Chondrocyte (in vitro differentiated cells): ENCODE results near the gene CADM1. TPM values are rescaled to one million over a fixed set of nuclear protein-coding genes. Genes with fewer than 3 reads are reported as not detected.

ENCODE experiments used
- DNase-seq: peaks from one replicate; pipeline ENCODE4 v3.0.0; 2021; ENCODE audit warnings: mixed read lengths, low spot score
- H3K27ac Mint-ChIP-seq: one replicate; pipeline ENCODE4 v1.8.0; 2021; ENCODE audit warnings: mild to moderate bottlenecking, moderate library complexity, mixed read lengths; ENCODE audit not compliant: unreplicated experiment
- H3K27me3 Mint-ChIP-seq: 2 replicates; pipeline ENCODE4 v1.8.0; 2021; ENCODE audit warnings: low read depth, mixed read lengths
- H3K36me3 Mint-ChIP-seq: 2 replicates; pipeline ENCODE4 v1.8.0; 2021; ENCODE audit warnings: low read depth, mixed read lengths
- H3K4me1 Mint-ChIP-seq: 2 replicates; pipeline ENCODE4 v1.8.0; 2021; ENCODE audit warnings: low read depth, mild to moderate bottlenecking, mixed read lengths
- H3K4me3 Mint-ChIP-seq: one replicate; pipeline ENCODE4 v1.8.0; 2021; ENCODE audit warnings: mild to moderate bottlenecking, moderate library complexity, mixed read lengths; ENCODE audit not compliant: unreplicated experiment
- H3K9me3 Mint-ChIP-seq: 2 replicates; pipeline ENCODE4 v1.8.0; 2021; ENCODE audit warnings: low read depth, mixed read lengths
- total RNA-seq: library from RNA; stranded (reverse); gene quantifications from 3 replicates; pipeline ENCODE4 v1.2.1, GENCODE V29; 2021
- TF ChIP-seq, protein P1 (sequence below): fragments of 200-600 bp; sonication (generic); IDR thresholded peaks from 2 replicates; pipeline ENCODE4 v1.5.0; 2021; ENCODE audit warnings: antibody characterized with exemption, mild to moderate bottlenecking, moderate library complexity

CADM1 gene
- total RNA-seq, 1 donor from 2014 or later: 29.0 TPM

DNA sequence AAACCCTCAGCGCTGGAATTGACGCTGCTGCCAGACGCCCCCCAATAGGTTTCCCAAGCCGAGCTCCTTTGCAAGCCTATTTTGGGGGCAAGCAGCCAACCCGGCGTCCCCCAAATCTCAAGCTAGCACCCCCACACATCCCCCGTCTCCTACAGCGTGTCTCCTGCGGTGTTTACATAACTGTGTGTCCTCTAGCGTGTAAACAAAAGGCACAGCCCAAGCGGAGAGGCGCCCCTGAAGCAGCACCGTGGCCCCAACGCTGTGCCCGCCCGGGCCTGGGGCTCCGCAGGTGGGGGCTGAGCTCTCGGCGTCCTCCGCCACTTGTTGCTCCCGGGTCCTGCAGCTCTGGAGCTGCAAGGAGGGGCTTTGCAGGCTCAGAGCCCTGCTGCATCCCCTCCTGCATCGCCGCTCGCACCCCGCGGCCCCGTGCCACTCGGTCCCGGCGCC lies 1.6 kb downstream of the CADM1 start:
- Mint-ChIP-seq H3K27me3 (peaks cover 14% of the 10 kb centered on the region), H3K4me1 (peaks cover 13% of the 10 kb centered on the region), H3K27ac (no peak overlapping the region), H3K4me3 (no peak overlapping the region), H3K36me3 (no peaks in the 10 kb centered on the region), H3K9me3 (no peaks in the 10 kb centered on the region)
- TF ChIP-seq, protein P1, sequence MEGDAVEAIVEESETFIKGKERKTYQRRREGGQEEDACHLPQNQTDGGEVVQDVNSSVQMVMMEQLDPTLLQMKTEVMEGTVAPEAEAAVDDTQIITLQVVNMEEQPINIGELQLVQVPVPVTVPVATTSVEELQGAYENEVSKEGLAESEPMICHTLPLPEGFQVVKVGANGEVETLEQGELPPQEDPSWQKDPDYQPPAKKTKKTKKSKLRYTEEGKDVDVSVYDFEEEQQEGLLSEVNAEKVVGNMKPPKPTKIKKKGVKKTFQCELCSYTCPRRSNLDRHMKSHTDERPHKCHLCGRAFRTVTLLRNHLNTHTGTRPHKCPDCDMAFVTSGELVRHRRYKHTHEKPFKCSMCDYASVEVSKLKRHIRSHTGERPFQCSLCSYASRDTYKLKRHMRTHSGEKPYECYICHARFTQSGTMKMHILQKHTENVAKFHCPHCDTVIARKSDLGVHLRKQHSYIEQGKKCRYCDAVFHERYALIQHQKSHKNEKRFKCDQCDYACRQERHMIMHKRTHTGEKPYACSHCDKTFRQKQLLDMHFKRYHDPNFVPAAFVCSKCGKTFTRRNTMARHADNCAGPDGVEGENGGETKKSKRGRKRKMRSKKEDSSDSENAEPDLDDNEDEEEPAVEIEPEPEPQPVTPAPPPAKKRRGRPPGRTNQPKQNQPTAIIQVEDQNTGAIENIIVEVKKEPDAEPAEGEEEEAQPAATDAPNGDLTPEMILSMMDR: no peak
- DNase-seq: no peak

DNA sequence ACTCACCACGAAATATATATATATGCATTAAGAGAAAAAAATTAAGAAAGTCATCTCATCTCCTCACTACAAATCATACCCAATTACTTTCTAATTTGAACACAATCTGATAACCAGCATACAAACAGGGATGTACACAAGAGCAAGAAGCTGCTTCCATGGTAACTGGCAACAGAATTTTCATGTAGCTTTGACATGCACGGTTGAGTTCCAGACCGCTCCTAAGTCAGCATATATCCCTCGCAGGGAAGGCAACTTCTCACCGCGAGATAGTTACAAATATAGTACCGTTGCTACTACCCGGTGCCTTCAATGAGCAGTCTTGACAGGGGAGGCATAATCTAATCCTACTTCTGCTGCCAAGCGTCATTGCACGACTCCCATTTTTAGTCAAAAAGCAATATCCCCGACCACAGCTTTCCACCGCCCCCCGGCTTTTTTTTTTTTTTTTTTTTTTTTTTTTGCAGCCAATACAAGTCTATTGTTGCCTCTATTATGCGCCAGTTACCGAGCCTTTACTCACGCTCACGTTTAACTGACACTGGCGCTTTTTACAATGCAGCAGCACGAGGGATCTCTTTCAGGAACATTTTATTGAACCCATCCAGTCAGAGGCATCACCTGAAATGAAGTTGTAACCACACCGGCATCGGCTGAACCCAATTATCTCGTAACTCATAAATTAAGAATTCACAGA lies 2.2 kb downstream of the CADM1 start:
- H3K9me3 Mint-ChIP-seq: no peaks in the 10 kb centered on the region
- H3K27ac Mint-ChIP-seq: no peak overlapping the region
- peaks cover 13% of the 10 kb centered on the region for H3K4me1 Mint-ChIP-seq
- no peak overlapping the region for H3K4me3 Mint-ChIP-seq
- DNase-seq: no peak
- no peaks in the 10 kb centered on the region for H3K36me3 Mint-ChIP-seq
- TF ChIP-seq, protein P1: no peak
- peaks cover 8% of the 10 kb centered on the region for H3K27me3 Mint-ChIP-seq

DNA sequence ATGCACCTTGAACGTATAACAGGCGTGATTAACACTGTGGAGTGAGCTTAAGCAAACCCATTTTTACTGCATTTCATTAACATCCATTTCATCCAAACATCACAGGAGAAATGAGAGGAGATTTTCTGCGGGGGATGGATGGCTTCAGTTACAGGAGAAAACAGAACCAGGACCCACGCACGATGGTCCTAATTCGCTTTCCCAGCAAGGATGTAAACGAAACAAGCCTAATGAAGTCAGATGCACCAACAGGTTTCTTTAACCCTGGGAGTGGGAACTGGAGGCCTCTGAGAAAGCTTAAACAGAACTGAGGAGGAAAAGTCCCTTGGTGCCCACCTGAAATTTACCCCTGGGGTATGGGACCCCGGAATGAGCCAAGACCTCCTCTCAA lies 2.7 kb downstream of the CADM1 start:
- Mint-ChIP-seq H3K9me3 (no peaks in the 10 kb centered on the region), H3K4me1 (peaks cover 13% of the 10 kb centered on the region), H3K27me3 (peaks cover 6% of the 10 kb centered on the region), H3K4me3 (no peak overlapping the region), H3K36me3 (no peaks in the 10 kb centered on the region), H3K27ac (no peak overlapping the region)
- TF ChIP-seq, protein P1: no peak
- no peak for DNase-seq

- H3K9me3 Mint-ChIP-seq: no peaks in the 10 kb centered on the region
- H3K4me1 Mint-ChIP-seq: peaks cover 13% of the 10 kb centered on the region
- H3K36me3 Mint-ChIP-seq: no peaks in the 10 kb centered on the region
- H3K27me3 Mint-ChIP-seq: peaks cover 5% of the 10 kb centered on the region
- DNase-seq: no peak
- TF ChIP-seq, protein P1: no peak
- no peak overlapping the region for H3K4me3 Mint-ChIP-seq
- H3K27ac Mint-ChIP-seq: no peak overlapping the region
These were observed 3.4 kb downstream of the CADM1 start for GRCh38 chr11:115500547-115501501.

GRCh38 chr11:115499891-115500290 lies 4.3 kb downstream of the CADM1 start:
- Mint-ChIP-seq H3K4me3 (no peak overlapping the region), H3K9me3 (no peaks in the 10 kb centered on the region), H3K27ac (no peak overlapping the region), H3K4me1 (peaks cover 8% of the 10 kb centered on the region), H3K27me3 (peaks cover under 1% of the 10 kb centered on the region), H3K36me3 (no peaks in the 10 kb centered on the region)
- TF ChIP-seq, protein P1: peak; percentile 9
- DNase-seq: no peak
